IMR-90 (cell line): Measurements from ENCODE around the gene CDC14A. TPM values are rescaled to one million over a fixed set of nuclear protein-coding genes. Genes with fewer than 3 reads are reported as not detected.

ENCODE experiments used
- ATAC-seq: fragments of 200-7000 bp; cut with Tn5 transposase; 2 replicates; pipeline ENCODE4 v1.9.1; 2020; ENCODE audit warnings: low read depth, mild to moderate bottlenecking, moderate library complexity
- BruUV-seq: library from RNA; stranded (reverse); fragments of 400-500 nt; replicated peaks from 2 replicates; lab custom pipeline; 2021; lab: Mats Ljungman, UMichigan
- CTCF ChIA-PET: fragments of 300-600 bp; formaldehyde crosslinking; extraction: SDS; loops from one replicate; lab custom pipeline; 2021; ENCODE audit warnings: antibody characterized with exemption; lab: Yijun Ruan, JAX
- POLR2A ChIA-PET: fragments of 300-600 bp; sonication (Branson Sonifier 250); formaldehyde crosslinking; loops from one replicate; lab custom pipeline; 2022; ENCODE audit warnings: antibody characterized with exemption; ENCODE audit not compliant: unreplicated experiment; lab: Charles Lee
- DNase-seq: peaks from one replicate; pipeline ENCODE4 v3.0.0; 2013
- H2AFZ ChIP-seq: replicated peaks from 2 replicates; pipeline ENCODE3; 2013; ENCODE audit warnings: low read length, mild to moderate bottlenecking; ENCODE audit not compliant: poor library complexity
- H2AK5ac ChIP-seq: 2 replicates; pipeline ENCODE4 v1.6.1; 2013; ENCODE audit warnings: low read depth, low read length, inconsistent platforms
- H2AK9ac ChIP-seq: replicated peaks from 2 replicates; pipeline ENCODE3; 2013; ENCODE audit warnings: mild to moderate bottlenecking, low read depth, low read length, moderate library complexity; ENCODE audit not compliant: poor library complexity
- H2BK120ac ChIP-seq: 2 replicates; pipeline ENCODE4 v1.6.1; 2013; ENCODE audit warnings: low read depth, low read length, inconsistent platforms
- H2BK15ac ChIP-seq: 3 replicates; pipeline ENCODE4 v1.6.1; 2013; ENCODE audit warnings: low read depth, low read length, inconsistent platforms
- H2BK20ac ChIP-seq: 2 replicates; pipeline ENCODE4 v1.6.1; 2013; ENCODE audit warnings: low read depth, mild to moderate bottlenecking, inconsistent platforms, low read length, moderate library complexity
- H2BK5ac ChIP-seq: 2 replicates; pipeline ENCODE4 v1.6.1; 2013; ENCODE audit warnings: mild to moderate bottlenecking, low read depth, low read length, inconsistent platforms; ENCODE audit not compliant: poor library complexity, severe bottlenecking
- H3K14ac ChIP-seq: replicated peaks from 2 replicates; pipeline ENCODE4 v1.6.1; 2013; ENCODE audit warnings: low read depth, low read length, inconsistent platforms
- H3K18ac ChIP-seq: 2 replicates; pipeline ENCODE4 v1.6.1; 2013; ENCODE audit warnings: low read depth, low read length, control low read depth
- H3K23ac ChIP-seq: 2 replicates; pipeline ENCODE4 v1.6.1; 2013; ENCODE audit warnings: low read depth, low read length, inconsistent platforms
- H3K27ac ChIP-seq: 2 replicates; pipeline ENCODE4 v1.5.1; 2013; ENCODE audit warnings: mild to moderate bottlenecking, control low read depth, low read length; ENCODE audit not compliant: insufficient read depth
- H3K27me3 ChIP-seq: 2 replicates; pipeline ENCODE4 v1.6.1; 2013; ENCODE audit warnings: low read length; ENCODE audit not compliant: control insufficient read depth, insufficient read depth
- H3K36me3 ChIP-seq: 2 replicates; pipeline ENCODE4 v1.6.1; 2013; ENCODE audit warnings: low read length, mixed read lengths; ENCODE audit not compliant: control insufficient read depth, insufficient read depth
- H3K4ac ChIP-seq: 2 replicates; pipeline ENCODE4 v1.6.1; 2013; ENCODE audit warnings: low read depth, low read length, inconsistent platforms
- H3K4me1 ChIP-seq: 2 replicates; pipeline ENCODE4 v1.6.1; 2013; ENCODE audit warnings: low read length, mixed read lengths; ENCODE audit not compliant: control insufficient read depth, insufficient read depth
- H3K4me2 ChIP-seq: 2 replicates; pipeline ENCODE4 v1.6.1; 2013; ENCODE audit warnings: low read depth, mild to moderate bottlenecking, control low read depth, low read length, moderate library complexity
- H3K4me3 ChIP-seq: 2 replicates; pipeline ENCODE4 v1.5.1; 2013; ENCODE audit warnings: low read depth, mild to moderate bottlenecking, control low read depth, low read length, moderate library complexity; ENCODE audit not compliant: insufficient read depth
- H3K56ac ChIP-seq: 2 replicates; pipeline ENCODE4 v1.6.1; 2013; ENCODE audit warnings: low read length, inconsistent platforms; ENCODE audit not compliant: insufficient read depth; ENCODE audit errors: extremely low read depth
- H3K79me1 ChIP-seq, 2 experiments: 2 replicates each; pipeline ENCODE4 v1.6.1; 2013; ENCODE audit warnings: low read length in 2 of 2, inconsistent platforms in 1 of 2, low read depth in 1 of 2
- H3K9ac ChIP-seq: 2 replicates; pipeline ENCODE4 v1.6.1; 2013; ENCODE audit warnings: low read depth, low read length, control low read depth
- H3K9me1 ChIP-seq: 2 replicates; pipeline ENCODE4 v1.6.1; 2013; ENCODE audit warnings: low read length, inconsistent platforms; ENCODE audit not compliant: insufficient read depth
- H3K9me3 ChIP-seq: 2 replicates; pipeline ENCODE4 v1.6.1; 2013; ENCODE audit warnings: low read length; ENCODE audit not compliant: control insufficient read depth, insufficient read depth
- H4K20me1 ChIP-seq: 2 replicates; pipeline ENCODE4 v1.6.1; 2013; ENCODE audit warnings: low read length, inconsistent platforms; ENCODE audit not compliant: insufficient read depth
- H4K5ac ChIP-seq: 2 replicates; pipeline ENCODE4 v1.6.1; 2013; ENCODE audit warnings: mild to moderate bottlenecking, low read depth, low read length, control low read depth
- H4K8ac ChIP-seq, 2 experiments: 2 replicates each; pipeline ENCODE4 v1.6.1; 2013; ENCODE audit warnings: low read depth in 2 of 2, low read length in 2 of 2, control low read depth in 1 of 2, inconsistent platforms in 1 of 2
- H4K91ac ChIP-seq: 2 replicates; pipeline ENCODE4 v1.6.1; 2013; ENCODE audit warnings: low read depth, low read length, inconsistent platforms; ENCODE audit not compliant: insufficient read depth
- BHLHE40 ChIP-seq: fragments of 150-350 bp; IDR thresholded peaks from 2 replicates; pipeline ENCODE4 v1.6.1; 2016; ENCODE audit warnings: mild to moderate bottlenecking, low read depth, low read length
- CEBPB ChIP-seq: IDR thresholded peaks from 2 replicates; pipeline ENCODE4 v1.6.1; 2012; ENCODE audit warnings: low read depth, low read length, improper control_type of control experiment
- FOS ChIP-seq: fragments of 150-350 bp; IDR thresholded peaks from 2 replicates; pipeline ENCODE4 v1.6.1; 2016; ENCODE audit warnings: low read depth, low read length
- MAFK ChIP-seq: IDR thresholded peaks from 2 replicates; pipeline ENCODE4 v1.6.1; 2012; ENCODE audit warnings: low read depth, low read length, improper control_type of control experiment
- MAZ ChIP-seq: IDR thresholded peaks from 2 replicates; pipeline ENCODE4 v1.6.1; 2012; ENCODE audit warnings: low read depth, mild to moderate bottlenecking, low read length, improper control_type of control experiment, moderate library complexity, borderline replicate concordance
- NFE2L2 ChIP-seq: fragments of 150-350 bp; IDR thresholded peaks from 2 replicates; pipeline ENCODE4 v1.6.1; 2016; ENCODE audit warnings: low read depth, mild to moderate bottlenecking, low read length
- RCOR1 ChIP-seq: IDR thresholded peaks from 2 replicates; pipeline ENCODE4 v1.6.1; 2012; ENCODE audit warnings: mild to moderate bottlenecking, low read length, improper control_type of control experiment; ENCODE audit not compliant: insufficient replicate concordance
- RFX5 ChIP-seq: IDR thresholded peaks from 2 replicates; pipeline ENCODE4 v1.8.0; 2012; ENCODE audit warnings: low read depth, mild to moderate bottlenecking, low read length, moderate library complexity
- WGBS, 2 experiments: methylation state at CpG; one replicate each; pipeline versions ENCODE4 v1.1.5 to v1.1.7; 2013; ENCODE audit warnings: missing lambda C conversion rate in 2 of 2; ENCODE audit not compliant: insufficient read length in 1 of 2; ENCODE audit errors: extremely low coverage in 2 of 2; 5-methylcytosine and 5-hydroxymethylcytosine counted together
- dilution Hi-C: fragments of 300-500 bp; cut with HindIII; formaldehyde crosslinking; loops from one replicate; pipeline ENCODE4 v1.14.3; 2018; ENCODE audit warnings: low sequenced_read_pairs; ENCODE audit not compliant: unreplicated experiment
- in situ Hi-C: fragments of 300-500 bp; cut with MboI; formaldehyde crosslinking; loops from 3 replicates; pipeline ENCODE4 v1.14.3; 2019; ENCODE audit warnings: low sequenced_read_pairs, inconsistent platforms, mixed read lengths
- intact Hi-C: fragments of 100-400 bp; cut with micrococcal nuclease; formaldehyde crosslinking; loops from 2 replicates; pipeline ENCODE4 v1.10.0; 2022
- polyA plus RNA-seq, 3 experiments: library from polyadenylated mRNA; depleted of rRNA; stranded (reverse); fragments of >200 nt; gene quantifications; 2 replicates each; pipeline ENCODE4 v1.2.3, GENCODE V29; 2012; ENCODE audit warnings: low replicate concordance in 1 of 3
- total RNA-seq: library from RNA; depleted of rRNA; stranded (reverse); fragments of >200 nt; gene quantifications from 2 replicates; pipeline ENCODE4 v1.2.3, GENCODE V29; 2012
- TF ChIP-seq, protein P1 (sequence below): fragments of 150-350 bp; IDR thresholded peaks from 2 replicates; pipeline ENCODE4 v1.6.1; 2016; ENCODE audit warnings: low read depth, mild to moderate bottlenecking, low read length, moderate library complexity, borderline replicate concordance
- TF ChIP-seq, protein P2 (sequence below): conservative IDR thresholded peaks from 2 replicates; pipeline ENCODE4 v1.5.1; 2012; ENCODE audit warnings: mild to moderate bottlenecking, low read depth, low read length, improper control_type of control experiment

CDC14A gene
- total and polyA plus RNA-seq, 2 of the 4 experiments (the other 2 are of a cell fraction), result 1.7 to 3.0 TPM

DNA sequence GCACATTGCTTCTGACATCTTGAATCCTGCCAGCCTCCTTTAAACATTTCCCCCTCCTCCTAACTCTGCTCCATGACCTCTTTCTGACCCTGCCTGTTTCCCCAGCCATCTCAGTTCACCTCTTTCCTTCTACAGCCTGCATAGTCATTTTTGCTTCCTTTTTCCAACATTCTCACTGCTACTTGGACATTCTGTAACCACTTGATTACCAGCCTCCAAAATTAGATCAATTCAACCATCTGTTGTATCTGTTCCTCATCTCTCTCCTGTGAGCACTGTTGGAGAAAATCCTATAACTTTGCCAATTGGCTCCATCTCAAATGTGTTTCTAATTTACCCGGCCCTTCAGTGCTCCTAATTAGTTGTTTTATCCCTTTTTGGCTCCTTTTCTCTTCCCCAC lies 158.1 kb downstream of the CDC14A start:
- no TSS peak for BruUV-seq

More for the DNA sequence above, 158.1 kb downstream of the CDC14A start:
- Histone ChIP-seq H3K36me3 (peaks cover 7% of the 10 kb centered on the region), H2AK5ac (no peak overlapping the region), H3K4me1 (no peaks in the 10 kb centered on the region), H3K9me1 (no peaks in the 10 kb centered on the region; the same call in 1 of the 2 replicates), H2AK9ac (no peak overlapping the region), H3K4ac (no peak overlapping the region), H2BK5ac (no peak overlapping the region), H3K79me1 (no peaks in the 10 kb centered on the region), H3K27me3 (no peaks in the 10 kb centered on the region), H2BK20ac (no peak overlapping the region), H3K9ac (no peak overlapping the region), H3K4me2 (no peak overlapping the region), H3K18ac (no peak overlapping the region), H4K20me1 (no peaks in the 10 kb centered on the region), H3K4me3 (no peak overlapping the region), H4K8ac (no peak overlapping the region), H3K27ac (no peak overlapping the region), H3K14ac (no peak overlapping the region), H2BK15ac (no peak overlapping the region), H3K56ac (no peak overlapping the region), H4K5ac (no peak overlapping the region), H3K23ac (no peak overlapping the region), H2BK120ac (no peak overlapping the region), H2AFZ (no peak overlapping the region), H3K9me3 (no peaks in the 10 kb centered on the region), H4K91ac (no peak overlapping the region)
- no peak for TF ChIP-seq CEBPB
- TF ChIP-seq FOS, result no peak
- no peak for TF ChIP-seq NFE2L2
- no peak for TF ChIP-seq BHLHE40
- TF ChIP-seq, protein P1, sequence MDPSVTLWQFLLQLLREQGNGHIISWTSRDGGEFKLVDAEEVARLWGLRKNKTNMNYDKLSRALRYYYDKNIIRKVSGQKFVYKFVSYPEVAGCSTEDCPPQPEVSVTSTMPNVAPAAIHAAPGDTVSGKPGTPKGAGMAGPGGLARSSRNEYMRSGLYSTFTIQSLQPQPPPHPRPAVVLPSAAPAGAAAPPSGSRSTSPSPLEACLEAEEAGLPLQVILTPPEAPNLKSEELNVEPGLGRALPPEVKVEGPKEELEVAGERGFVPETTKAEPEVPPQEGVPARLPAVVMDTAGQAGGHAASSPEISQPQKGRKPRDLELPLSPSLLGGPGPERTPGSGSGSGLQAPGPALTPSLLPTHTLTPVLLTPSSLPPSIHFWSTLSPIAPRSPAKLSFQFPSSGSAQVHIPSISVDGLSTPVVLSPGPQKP, result no peak
- TF ChIP-seq MAZ, result no peak
- TF ChIP-seq, protein P2, sequence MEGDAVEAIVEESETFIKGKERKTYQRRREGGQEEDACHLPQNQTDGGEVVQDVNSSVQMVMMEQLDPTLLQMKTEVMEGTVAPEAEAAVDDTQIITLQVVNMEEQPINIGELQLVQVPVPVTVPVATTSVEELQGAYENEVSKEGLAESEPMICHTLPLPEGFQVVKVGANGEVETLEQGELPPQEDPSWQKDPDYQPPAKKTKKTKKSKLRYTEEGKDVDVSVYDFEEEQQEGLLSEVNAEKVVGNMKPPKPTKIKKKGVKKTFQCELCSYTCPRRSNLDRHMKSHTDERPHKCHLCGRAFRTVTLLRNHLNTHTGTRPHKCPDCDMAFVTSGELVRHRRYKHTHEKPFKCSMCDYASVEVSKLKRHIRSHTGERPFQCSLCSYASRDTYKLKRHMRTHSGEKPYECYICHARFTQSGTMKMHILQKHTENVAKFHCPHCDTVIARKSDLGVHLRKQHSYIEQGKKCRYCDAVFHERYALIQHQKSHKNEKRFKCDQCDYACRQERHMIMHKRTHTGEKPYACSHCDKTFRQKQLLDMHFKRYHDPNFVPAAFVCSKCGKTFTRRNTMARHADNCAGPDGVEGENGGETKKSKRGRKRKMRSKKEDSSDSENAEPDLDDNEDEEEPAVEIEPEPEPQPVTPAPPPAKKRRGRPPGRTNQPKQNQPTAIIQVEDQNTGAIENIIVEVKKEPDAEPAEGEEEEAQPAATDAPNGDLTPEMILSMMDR, result no peak
- no peak for TF ChIP-seq RCOR1
- TF ChIP-seq MAFK, result no peak
- no peak for TF ChIP-seq RFX5
- in situ Hi-C loops, result no loop called here
- no CpG with 5 or more reads among the region's 1 CpG for WGBS, 2 experiments
- CTCF ChIA-PET, result no interaction called here
- DNase-seq (no peak), ATAC-seq (no peak)
- POLR2A ChIA-PET, result no interaction called here
- intact Hi-C loops, result no loop called here
- dilution Hi-C loops, result no loop called here
